HG03439 (cell line): ENCODE data around the gene CARD6.
"Not testable (repeated sequence)": the region's sequence is repeated elsewhere in the genome, so short reads cannot be mapped to it uniquely, and the experiment has no call there.

Source experiments
- ATAC-seq: cut with Tn5 transposase; IDR thresholded peaks from one replicate; pipeline ENCODE4 v1.9.1; 2021; ENCODE audit warnings: mild to moderate bottlenecking, moderate library complexity; ENCODE audit not compliant: unreplicated experiment

CARD6 gene

DNA sequence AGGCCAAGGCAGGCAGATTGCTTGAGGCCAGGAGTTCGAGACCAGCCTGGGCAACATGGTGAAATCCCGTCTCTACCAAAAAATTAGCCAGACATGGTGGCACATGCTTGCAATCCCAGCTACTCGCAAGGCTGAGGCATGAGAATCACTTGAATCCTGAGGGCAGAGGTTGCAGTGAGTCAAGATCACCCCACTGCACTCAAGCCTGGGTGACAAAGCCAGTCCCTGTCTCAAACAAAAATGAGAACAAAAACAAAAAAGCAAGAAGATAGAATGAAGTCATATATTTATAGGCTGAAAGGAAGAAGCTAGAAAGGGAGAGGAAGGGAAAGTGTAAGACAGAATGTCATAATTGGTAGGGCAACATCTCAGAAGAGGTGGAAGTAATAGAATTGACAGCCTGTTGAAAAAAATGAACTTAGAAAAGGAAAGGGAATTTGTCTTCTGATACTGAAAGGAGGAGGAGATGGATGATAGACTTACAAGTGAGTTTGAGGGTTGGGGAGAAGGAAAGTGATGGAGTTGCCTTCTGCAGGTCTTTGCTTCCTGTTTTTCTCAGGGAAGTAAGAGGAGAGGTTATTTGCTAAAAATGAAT lies 32.2 kb downstream of the CARD6 start:
- ATAC-seq, result no peak

DNA sequence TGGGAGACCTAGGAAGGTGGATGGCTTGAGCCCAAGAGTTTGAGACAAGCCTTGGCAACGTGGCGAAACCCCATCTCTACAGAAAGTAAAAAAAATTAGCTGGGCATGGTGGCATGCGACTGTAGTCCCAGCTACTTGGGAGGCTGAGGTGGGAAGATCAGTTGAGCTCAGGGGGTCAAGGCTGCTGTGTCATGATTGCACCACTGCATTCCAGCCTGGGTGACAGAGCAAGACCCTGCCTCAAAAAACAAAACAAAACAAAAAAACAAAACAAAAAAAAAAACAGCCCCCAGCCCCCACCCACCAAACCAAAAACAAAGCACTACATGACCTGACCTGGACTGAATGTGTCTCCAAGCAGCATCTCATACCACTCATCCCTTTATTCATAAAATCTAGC lies 34.8 kb downstream of the CARD6 start:
- no peak for ATAC-seq

DNA sequence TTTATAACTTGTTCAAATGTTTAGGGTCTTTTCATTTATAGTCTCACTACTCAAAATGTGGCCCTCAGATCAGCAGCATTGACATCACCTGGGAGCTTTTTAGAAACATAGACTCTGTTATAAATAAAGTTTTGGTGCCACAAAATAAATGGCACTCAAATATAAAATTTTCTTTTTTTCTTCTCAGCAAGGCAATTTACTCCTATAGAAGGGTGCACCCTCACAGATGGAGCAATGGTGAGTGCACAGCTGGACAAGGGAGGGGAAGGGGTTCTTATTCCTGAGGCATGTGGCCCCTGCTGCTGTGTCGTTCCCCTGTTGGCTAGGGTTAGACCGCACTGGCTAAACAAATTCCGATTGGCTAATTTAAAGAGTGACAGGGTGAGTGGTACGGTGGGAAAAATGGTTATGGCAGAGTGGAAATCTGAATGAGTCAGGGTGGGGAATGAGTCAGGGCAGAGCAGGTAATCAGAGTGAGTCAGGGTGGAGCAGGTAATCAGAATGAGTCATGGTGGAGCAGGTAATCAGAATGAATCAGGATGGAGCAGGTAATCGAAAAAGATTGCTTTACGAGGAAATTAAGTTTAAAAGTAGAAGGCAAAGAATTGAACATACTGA lies 36.3 kb downstream of the CARD6 start:
- no peak for ATAC-seq

DNA sequence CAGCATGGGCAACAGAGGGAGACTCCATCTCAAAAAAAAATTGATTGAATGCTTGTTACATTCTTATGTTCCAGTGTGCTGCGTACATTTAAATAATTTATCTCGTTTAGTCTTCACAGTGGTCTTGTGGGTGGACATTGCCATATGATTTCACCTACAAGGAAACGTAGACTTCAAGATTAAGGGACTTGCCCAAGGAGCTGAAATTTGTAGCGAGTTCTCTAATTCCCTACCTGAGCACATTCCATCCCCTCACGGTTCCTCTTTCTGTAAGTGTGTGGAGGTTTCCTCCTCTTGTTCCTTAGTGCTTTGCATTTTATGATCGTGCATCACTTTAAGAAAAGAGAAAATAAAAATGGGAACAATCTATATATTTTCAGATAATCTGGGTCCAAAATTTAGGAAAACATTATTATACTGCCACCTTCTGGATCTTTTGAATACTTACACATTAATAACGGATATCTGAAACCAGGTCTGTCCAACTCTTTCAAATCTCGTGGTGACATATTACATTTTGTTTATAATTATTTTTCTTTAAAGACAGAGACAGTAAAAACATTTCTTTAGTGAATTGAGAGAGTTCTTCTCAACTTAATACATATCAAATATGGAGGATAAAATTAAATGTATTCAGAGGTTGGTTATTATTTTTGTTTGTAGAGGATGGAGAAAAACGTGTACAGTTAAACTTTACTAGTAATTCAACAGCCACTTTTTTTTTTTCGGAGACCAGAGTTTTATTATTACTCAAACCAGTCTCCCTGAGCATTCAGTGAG lies 38.2 kb downstream of the CARD6 start:
- no peak for ATAC-seq

GRCh38 chr5:40882291-40882690 lies 41.1 kb downstream of the CARD6 start:
- ATAC-seq, result no peak

GRCh38 chr5:40883051-40883450 lies 41.9 kb downstream of the CARD6 start:
- not testable (repeated sequence) for ATAC-seq

DNA sequence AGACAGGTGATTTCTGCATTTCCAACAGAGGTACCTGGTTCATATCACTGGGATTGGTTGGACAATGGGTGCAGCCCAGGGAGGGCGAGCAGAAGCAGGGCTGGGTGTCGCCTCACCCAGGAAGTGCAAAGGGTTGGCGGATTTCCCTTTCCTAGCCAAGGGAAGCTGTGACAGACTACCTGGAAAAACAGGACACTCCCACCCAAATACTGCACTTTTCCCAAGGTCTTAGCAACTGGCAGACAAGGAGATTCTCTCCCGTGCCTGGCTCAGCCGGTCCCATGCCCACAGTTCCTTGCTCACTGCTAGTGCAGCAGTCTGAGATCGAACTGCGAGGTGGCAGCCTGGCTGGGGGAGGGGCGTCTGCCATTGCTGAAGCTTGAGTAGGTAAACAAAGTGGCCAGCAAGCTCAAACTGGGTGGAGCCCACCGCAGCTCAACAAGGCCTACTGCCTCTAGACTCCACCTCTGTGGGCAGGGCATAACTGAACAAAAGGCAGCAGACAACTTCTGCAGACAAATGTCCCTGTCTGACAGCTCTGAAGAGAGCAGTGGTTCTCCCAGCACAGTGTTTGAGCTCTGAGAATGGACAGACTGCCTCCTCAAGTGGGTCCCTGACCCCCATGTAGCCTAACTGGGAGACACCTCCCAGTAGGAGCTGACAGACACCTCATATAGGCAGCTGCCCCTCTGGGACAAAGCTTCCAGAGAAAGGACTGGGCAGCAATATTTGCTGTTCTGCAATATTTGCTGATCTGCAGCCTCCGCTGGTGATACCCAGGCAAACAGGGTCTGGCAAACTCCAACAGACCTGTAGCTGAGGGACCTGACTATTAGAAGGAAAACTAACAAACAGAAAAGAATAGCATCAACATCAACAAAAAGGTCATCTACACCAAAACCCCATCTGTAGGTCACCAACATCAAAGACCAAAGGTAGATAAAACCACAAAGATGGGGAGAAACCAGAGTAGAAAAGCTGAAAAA lies 54.6 kb downstream of the CARD6 start:
- ATAC-seq, result not testable (repeated sequence)

DNA sequence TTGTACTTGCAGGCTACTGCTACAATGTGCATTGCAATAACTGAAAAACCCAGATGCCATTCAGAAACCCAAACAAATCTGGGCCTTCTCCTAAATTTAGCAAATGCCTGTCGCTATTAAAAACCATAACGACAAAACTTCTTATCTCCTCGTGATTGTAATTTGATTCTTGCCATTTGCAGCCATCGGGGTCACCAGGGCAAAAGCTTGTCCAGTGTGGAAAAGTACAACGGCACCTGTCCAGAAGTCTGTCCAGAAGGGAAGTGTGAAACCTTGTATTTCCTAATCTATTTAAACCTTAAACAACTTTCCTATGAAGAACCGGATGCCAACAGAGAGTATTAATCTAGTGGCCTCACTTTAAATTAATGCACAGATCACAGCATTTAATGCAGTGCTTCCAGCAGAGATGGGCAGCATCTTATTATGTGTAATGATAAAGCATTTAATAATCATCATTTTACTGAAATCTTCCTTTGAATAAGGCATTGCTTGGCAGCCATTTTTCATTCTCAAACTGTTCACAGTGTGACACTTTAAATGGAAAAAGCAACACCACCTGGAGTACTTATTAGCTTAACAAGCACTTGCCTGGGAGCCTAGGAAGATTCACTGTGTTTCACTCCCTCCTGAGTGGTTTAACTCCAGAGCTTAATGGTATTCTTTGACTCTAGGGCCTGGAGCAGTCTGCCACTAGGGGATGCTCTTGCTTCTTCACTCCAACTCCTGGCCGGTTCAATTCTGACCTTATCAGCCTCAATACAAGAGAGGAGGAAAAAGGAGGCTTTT lies 63.2 kb downstream of the CARD6 start:
- ATAC-seq, result peak; percentile 82

- ATAC-seq, result no peak
These were observed 63.8 kb downstream of the CARD6 start for GRCh38 chr5:40904994-40905306.

- ATAC-seq, result no peak
These were observed 65.2 kb downstream of the CARD6 start for GRCh38 chr5:40906351-40906751.

- no peak for ATAC-seq
These were observed 68.1 kb downstream of the CARD6 start, which contains the start of gene C7 for GRCh38 chr5:40909264-40909663. Gene C7 (plus strand): TSS chr5:40909497. CDS start chr5:40909611, 114 bp downstream.

DNA sequence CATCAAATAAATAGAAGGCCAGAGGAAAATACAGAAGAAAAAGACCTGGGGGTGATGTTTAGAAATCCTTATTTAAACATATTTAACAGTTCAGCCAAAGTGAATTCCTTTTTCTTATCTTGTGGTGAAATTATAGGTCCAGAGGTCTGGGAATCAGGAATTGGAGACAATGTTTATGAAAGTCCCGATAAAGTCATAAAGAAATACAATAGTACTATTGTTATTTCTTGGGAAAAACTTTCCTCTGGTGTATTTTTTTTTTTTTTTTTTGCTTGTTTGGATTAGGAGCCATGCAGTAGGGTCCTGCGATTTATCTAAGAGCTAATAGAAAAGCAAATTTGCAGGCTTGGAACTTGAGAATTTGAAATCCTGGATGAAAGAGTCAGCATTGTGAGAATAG lies 68.6 kb downstream of the CARD6 start:
- ATAC-seq, result no peak
